Left cardiac atrium (tissue), 4 donors: ENCODE data around the gene CNN2. TPM values are rescaled to one million over a fixed set of nuclear protein-coding genes. Genes with fewer than 3 reads are reported as not detected.

Source experiments
- ATAC-seq, 2 donors: fragments of 200-7000 bp; cut with Tn5 transposase; one replicate each; pipeline ENCODE4 v1.9.1; 2020; ENCODE audit warnings: mild to moderate bottlenecking in 2 of 2, moderate library complexity in 2 of 2
- DNase-seq: peaks from one replicate; pipeline ENCODE4 v3.0.0-alpha.2; 2020
- intact Hi-C, 2 donors: fragments of 100-400 bp; cut with DNase I; formaldehyde crosslinking; loops; one replicate each; pipeline versions ENCODE4 v1.14.1 to v1.15.1; 2022 to 2023
- total RNA-seq, 2 donors: library from RNA; stranded (reverse); fragmentation: NEBNext Ultra II Directional; extraction: Animal tissue kit (Norgen Biotek cat#: 25700); gene quantifications; one replicate each; pipeline ENCODE4 v1.2.1, GENCODE V29; 2021
- donor health status: DM: no; HTN: yes; CAD: no.
- donor health status: DM: no; HTN: yes; CAD: no; lungs with severe emphysema.
- donor health status: DM: yes; HTN: yes; CAD: no.
- donor health status: Dilated cardiomyopathy.

CNN2 gene
- total RNA-seq, 2 donors from 2014 or later, result 74.4 to 83.8 TPM

DNA sequence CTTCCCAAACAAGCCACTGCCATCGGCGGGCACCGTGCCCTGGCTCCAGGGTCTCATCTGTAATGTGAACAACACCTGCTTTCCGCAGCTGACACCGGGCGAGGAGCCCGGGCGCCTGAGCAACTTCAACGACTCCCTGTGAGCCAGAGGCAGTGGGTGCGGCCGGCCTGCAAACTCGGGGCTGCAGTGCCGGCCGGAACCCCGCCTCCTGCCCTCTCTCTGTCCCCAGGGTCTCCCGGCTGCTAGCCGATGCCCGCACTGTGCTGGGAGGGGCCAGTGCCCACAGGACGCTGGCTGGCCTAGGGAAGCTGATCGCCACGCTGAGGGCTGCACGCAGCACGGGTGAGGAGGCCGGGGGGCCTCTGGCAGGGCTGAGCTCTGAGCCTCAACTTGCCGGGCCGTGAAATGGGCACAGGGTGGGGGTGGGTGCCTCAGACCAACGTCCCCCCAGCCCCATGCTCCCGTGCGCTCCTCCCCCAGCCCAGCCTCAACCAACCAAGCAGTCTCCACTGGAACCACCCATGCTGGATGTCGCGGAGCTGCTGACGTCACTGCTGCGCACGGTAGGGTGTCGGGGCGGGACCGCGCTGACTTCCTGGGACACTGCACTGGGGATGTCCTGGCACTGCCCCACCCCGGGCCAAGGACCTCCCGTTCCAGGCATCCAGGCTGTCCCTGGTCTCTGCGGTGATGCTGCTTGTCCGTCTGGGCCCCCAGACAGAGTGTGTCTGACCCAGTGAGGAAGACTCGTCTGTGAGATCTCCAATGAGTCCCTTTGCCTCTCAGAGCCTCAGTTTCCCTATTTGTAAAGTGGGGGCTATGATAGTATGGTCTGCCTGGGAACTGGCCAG, 15.7 kb downstream of the CNN2 start:
- DNase-seq (peak; percentile 36), ATAC-seq (no peak)
- intact Hi-C loops, result no loop called here

DNA sequence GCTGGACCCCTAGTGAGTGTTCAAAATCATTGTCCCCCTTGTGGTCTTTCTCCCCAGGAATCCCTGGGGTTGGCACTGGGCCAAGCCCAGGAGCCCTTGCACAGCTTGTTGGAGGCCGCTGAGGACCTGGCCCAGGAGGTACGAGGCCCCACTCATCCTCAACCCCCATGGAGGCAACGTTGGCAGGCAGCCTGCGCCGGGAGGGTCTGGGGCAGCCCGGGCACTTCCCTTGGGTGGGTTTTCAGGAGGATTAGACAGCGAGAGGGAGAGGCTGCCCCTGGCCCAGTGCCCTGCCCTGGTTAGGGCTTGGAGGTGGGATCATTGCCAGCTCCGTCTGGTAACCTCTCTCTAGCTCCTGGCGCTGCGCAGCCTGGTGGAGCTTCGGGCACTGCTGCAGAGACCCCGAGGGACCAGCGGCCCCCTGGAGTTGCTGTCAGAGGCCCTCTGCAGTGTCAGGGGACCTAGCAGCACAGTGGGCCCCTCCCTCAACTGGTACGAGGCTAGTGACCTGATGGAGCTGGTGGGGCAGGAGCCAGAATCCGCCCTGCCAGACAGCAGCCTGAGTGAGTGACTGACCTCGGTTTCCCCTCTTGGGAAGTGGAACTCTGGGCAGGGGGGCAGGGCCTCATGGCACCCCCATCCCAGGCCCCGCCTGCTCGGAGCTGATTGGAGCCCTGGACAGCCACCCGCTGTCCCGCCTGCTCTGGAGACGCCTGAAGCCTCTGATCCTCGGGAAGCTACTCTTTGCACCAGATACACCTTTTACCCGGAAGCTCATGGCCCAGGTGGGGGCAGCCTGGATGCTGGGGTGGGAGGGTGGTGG, 16.5 kb downstream of the CNN2 start:
- DNase-seq (peak; percentile 26), ATAC-seq (no peak)
- intact Hi-C loops, result no loop called here

DNA sequence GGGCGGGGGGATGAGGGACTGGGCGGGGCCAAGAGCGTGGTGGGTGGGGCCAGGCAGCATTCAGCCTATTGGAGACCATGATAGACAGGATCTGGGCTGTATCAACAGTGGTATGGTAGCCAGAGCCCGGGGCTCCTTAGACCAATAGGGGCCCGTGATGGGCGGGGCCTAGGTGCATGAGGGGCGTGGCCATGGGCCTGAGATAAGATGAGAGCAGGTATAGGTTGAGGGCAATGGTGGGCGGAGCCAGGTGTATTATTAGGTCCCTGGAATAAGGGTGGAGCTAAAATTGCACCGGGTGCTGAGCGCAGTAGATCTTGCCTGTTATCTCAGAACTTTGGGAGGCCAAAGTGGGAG, 18.8 kb downstream of the CNN2 start:
- DNase-seq (peak; percentile 24), ATAC-seq (no peak)
- intact Hi-C loops, result no loop called here

DNA sequence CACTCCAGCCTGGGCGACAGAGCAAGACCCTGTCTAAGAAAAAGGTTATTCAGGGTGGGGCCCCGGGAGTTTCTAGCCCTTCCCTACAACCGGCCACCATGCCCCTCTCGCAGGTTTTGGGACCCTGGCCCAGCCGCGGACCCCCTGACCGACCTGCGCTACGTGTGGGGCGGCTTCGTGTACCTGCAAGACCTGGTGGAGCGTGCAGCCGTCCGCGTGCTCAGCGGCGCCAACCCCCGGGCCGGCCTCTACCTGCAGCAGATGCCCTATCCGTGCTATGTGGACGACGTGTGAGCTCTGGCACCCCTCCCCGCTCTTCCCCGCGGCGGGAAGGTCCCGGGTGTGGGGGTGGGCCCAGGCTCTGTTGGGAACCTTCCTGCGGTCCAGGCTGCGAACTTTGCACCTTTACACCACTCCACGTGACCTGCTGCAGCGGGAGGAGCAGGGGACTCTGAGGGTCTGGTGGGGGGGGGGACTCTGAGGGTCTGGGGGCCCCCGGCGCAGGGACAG, 19.8 kb downstream of the CNN2 start:
- intact Hi-C loops, result no loop called here
- ATAC-seq (no peak), DNase-seq (no peak)

DNA sequence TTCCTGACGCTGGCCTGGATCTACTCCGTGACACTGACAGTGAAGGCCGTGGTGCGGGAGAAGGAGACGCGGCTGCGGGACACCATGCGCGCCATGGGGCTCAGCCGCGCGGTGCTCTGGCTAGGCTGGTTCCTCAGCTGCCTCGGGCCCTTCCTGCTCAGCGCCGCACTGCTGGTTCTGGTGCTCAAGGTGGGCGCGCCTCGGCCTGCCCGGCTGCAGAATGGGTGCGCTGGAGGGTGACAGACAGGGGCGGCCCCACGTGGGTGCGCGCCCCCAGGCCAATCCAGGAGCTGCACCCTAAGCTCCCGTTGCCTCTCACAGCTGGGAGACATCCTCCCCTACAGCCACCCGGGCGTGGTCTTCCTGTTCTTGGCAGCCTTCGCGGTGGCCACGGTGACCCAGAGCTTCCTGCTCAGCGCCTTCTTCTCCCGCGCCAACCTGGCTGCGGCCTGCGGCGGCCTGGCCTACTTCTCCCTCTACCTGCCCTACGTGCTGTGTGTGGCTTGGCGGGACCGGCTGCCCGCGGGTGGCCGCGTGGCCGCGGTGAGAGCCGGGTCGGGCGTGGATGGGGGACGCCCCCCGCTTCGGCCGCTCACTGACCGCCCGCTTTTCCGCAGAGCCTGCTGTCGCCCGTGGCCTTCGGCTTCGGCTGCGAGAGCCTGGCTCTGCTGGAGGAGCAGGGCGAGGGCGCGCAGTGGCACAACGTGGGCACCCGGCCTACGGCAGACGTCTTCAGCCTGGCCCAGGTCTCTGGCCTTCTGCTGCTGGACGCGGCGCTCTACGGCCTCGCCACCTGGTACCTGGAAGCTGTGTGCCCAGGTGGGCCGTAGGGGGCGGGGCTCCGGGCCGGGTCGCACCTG, 20.7 kb downstream of the CNN2 start:
- intact Hi-C loops, result no loop called here
- ATAC-seq (no peak), DNase-seq (peak; percentile 31)

DNA sequence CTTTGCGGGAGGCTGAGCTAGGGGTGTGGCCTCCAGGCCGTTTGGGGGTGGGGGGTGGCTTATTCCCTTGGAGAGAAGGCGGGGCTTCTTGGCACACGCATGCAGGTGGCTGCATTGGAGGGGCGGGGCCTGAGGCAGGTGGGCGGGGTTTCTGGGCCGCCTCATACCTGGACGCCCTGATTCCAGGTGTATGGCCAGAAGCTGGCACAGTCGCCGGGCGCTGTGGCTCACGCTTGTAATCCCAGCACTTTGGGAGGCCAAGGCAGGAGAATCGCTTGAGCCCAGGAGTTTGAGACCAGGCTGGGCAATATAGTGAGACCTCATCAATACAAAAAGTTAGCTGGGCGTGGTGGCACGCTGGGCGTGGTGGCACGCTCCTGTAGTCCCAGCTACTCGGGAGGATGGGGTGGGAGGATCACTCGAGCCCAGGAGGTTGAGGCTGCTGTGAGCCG, 21.3 kb downstream of the CNN2 start:
- intact Hi-C loops, result no loop called here
- no peak for DNase-seq
- no peak for ATAC-seq

DNA sequence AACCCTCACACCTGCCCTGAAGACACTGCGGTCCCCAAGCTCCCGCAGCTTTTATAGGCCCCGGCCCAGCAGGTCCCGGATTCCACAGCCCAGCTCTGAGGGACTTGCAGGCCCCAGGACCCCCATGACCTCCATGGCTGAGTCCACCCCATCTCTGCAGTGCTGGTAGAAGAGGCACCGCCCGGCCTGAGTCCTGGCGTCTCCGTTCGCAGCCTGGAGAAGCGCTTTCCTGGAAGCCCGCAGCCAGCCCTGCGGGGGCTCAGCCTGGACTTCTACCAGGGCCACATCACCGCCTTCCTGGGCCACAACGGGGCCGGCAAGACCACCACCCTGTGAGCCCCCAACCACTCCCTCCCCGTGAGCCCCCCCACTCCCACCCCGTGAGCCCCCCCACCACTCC, 22.7 kb downstream of the CNN2 start:
- ATAC-seq (no peak), DNase-seq (no peak)
- intact Hi-C loops, result no loop called here

DNA sequence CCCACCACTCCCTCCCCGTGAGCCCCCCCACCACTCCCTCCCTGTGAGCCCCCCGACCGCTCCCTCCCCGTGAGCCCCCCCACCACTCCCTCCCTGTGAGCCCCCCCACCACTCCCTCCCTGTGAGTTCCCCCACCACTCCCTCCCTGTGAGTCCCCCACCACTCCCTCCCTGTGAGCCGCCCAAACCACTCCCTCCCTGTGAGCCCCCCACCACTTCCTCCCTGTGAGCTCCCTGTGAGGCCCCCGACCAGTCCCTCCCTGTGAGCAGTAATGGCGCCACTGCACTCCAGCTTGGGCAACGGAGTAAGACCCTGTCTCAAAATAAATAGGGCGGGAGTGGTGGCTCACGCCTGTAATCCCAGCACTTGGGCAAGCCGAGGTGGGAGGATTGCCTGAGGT, 23.4 kb downstream of the CNN2 start:
- intact Hi-C loops, result no loop called here
- DNase-seq (no peak), ATAC-seq (no peak)

DNA sequence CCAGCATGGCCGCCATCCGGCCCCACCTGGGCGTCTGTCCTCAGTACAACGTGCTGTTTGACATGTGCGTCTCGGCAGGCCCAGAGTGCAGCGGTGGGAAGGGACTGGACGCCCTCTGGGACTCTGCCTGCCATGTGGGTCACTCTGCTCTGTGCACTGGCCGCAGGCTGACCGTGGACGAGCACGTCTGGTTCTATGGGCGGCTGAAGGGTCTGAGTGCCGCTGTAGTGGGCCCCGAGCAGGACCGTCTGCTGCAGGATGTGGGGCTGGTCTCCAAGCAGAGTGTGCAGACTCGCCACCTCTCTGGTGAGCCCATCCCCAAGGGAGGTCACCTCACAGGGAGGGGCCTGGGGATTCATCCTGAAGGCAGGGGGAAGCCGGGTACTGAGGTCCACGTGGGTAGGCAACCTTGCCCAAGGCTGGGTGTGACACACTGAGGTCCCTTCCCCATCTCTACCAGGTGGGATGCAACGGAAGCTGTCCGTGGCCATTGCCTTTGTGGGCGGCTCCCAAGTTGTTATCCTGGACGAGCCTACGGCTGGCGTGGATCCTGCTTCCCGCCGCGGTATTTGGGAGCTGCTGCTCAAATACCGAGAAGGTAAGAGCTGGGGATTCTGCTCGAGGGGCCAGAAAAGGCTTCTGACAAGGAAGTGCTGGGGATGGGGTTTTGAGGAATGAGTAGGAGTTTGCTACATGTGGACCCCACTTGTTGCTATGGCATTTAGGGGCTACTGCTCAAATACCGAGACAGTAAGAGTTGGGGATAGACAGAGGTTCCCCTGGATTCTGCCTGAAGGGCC, 24.8 kb downstream of the CNN2 start:
- ATAC-seq, result no peak
- no peak for DNase-seq
- intact Hi-C loops, result no loop called here

DNA sequence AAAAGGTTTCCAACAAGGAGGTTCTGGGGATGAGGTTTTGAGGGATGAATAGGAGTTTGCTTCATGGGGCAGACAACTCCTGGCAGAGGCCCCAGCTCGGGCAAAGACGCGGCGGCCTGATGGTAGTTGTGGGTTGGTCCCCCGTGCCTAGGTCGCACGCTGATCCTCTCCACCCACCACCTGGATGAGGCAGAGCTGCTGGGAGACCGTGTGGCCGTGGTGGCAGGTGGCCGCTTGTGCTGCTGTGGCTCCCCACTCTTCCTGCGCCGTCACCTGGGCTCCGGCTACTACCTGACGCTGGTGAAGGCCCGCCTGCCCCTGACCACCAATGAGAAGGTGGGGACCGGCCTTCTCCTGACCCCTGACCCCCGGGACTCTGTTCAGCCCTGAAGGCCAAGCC, 25.4 kb downstream of the CNN2 start:
- no peak for ATAC-seq
- intact Hi-C loops, result no loop called here
- DNase-seq, result no peak

DNA sequence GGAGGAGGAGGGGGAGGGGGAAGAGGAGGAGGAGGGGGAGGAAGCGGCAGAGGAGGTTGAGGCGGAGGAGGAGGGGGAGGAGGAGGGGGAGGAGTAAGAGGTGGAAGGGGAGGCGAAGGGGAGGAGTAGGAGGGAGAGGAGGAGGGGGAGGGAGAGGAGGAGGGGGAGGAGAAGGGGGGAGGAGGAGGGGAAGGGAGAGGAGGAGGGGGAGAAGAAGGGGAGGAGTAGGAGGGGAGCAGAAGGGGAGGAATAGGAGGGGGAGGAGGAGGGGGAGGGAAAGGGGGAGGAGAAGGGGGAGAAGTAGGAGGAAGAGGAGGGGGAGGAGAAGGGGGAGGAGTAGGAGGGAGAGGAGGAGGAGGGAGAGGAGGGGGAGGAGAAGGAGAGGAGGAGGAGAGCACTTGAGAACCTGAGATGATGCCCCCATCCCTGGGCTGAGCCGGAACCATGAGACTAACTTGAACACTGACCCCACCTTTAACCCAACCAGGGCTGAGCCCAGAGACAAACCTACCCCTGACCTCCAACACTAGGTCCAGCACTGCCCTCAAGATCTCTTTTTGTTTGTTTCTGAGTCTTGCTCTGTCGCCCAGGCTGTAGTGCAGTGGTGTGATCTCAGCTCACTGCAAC, 26.1 kb downstream of the CNN2 start:
- DNase-seq, result no peak

DNA sequence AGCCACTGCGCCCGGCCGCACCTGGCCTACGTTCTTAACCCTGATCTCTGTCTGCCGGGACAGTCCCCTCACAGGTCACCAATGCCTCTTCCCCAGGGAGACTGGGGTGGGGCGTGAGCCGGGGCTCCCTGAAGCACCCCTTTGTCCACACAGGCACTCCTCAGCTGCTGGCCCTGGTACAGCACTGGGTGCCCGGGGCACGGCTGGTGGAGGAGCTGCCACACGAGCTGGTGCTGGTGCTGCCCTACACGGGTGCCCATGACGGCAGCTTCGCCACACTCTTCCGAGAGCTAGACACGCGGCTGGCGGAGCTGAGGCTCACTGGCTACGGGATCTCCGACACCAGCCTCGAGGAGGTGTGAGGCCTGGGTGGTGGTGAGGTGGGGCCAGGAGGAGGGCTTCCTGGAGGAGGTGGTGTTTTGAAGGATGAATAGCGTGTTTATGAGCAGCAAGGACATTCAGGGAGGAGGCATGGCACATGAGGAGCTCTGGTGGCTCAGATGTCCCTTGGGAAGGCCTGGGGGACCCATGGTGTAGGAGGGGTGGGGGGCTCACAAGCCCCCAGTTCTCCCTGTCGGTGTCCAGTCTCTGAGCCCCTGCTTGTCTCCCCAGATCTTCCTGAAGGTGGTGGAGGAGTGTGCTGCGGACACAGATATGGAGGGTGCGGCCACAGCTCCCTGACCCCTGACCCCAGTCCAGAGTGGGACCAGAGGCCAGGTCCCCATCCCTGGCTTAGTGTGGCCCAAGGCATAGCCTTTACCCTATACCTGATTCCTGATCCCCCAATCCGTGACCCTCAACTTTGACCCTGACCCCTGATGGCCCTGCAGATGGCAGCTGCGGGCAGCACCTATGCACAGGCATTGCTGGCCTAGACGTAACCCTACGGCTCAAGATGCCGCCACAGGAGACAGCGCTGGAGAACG, 27.0 kb downstream of the CNN2 start:
- intact Hi-C loops, result no loop called here
- no peak for ATAC-seq
- no peak for DNase-seq

More for the DNA sequence above, 26.1 kb downstream of the CNN2 start:
- intact Hi-C loops, result no loop called here
- no peak for ATAC-seq

DNA sequence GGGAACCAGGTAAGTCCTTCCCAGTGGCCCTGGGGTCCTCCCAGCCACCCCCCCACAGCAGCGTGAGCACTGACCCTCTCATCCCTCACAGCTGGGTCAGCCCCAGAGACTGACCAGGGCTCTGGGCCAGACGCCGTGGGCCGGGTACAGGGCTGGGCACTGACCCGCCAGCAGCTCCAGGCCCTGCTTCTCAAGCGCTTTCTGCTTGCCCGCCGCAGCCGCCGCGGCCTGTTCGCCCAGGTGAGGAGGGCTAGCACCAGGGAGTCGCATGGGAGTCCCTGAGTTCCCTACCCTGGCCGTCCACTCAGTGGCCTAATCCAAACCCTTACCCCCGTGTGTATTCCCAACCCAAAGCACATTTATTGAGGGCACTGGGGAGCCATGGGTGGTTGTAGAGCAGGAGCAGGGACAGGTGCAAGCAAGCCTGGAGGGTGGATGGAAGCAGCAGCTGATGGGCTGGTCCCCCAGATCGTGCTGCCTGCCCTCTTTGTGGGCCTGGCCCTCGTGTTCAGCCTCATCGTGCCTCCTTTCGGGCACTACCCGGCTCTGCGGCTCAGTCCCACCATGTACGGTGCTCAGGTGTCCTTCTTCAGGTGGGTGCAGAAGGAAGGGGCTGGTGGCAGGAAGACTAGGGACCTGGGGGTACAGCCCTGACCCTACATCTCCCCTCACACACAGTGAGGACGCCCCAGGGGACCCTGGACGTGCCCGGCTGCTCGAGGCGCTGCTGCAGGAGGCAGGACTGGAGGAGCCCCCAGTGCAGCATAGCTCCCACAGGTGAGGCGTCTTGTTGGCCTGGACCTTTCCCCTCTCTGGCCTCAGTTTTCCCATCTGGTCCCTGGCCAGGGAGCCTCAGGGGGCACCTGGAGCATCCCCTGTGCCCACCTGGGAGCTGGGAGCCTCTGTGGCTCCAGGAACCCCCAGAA, 28.0 kb downstream of the CNN2 start:
- intact Hi-C loops, result no loop called here
- peak in 1 of 2 donors; percentile 7 for ATAC-seq
- DNase-seq, result no peak

DNA sequence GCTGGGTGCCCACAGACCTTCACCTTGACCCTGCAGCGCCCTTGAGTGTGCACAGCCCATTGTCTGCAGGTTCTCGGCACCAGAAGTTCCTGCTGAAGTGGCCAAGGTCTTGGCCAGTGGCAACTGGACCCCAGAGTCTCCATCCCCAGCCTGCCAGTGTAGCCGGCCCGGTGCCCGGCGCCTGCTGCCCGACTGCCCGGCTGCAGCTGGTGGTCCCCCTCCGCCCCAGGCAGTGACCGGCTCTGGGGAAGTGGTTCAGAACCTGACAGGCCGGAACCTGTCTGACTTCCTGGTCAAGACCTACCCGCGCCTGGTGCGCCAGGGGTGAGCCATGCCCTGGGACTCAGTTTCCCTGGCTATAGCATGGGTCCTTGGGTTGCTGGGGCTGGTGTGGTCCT, 28.6 kb downstream of the CNN2 start:
- intact Hi-C loops, result no loop called here
- DNase-seq (no peak), ATAC-seq (no peak)

DNA sequence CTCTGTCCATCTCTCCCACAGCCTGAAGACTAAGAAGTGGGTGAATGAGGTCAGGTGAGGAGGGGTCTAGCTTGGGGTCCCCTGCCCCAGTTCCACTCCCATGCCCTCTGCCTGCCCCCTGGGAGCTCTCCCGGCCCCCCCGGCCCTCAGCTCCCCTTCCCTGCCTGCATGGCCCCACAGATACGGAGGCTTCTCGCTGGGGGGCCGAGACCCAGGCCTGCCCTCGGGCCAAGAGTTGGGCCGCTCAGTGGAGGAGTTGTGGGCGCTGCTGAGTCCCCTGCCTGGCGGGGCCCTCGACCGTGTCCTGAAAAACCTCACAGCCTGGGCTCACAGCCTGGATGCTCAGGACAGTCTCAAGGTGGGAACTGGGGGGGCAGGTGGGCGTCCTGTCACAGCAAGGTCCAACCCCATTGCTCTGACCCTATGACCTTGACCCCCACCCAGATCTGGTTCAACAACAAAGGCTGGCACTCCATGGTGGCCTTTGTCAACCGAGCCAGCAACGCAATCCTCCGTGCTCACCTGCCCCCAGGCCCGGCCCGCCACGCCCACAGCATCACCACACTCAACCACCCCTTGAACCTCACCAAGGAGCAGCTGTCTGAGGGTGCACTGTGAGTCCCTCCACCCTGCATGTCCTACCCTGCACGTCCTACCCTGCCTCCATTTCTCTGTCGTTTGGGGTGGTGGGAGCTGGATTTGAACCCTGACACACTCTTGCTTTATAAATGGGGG, 29.6 kb downstream of the CNN2 start:
- DNase-seq, result no peak
- intact Hi-C loops, result no loop called here
- no peak for ATAC-seq
